ENCODE measurements around the gene DYNLT4. TPM values are rescaled to one million over a fixed set of nuclear protein-coding genes. Genes with fewer than 3 reads are reported as not detected.

DYNLT4 gene
- total RNA-seq, 1 experiment from 2014 or later = 0.31 TPM

DNA sequence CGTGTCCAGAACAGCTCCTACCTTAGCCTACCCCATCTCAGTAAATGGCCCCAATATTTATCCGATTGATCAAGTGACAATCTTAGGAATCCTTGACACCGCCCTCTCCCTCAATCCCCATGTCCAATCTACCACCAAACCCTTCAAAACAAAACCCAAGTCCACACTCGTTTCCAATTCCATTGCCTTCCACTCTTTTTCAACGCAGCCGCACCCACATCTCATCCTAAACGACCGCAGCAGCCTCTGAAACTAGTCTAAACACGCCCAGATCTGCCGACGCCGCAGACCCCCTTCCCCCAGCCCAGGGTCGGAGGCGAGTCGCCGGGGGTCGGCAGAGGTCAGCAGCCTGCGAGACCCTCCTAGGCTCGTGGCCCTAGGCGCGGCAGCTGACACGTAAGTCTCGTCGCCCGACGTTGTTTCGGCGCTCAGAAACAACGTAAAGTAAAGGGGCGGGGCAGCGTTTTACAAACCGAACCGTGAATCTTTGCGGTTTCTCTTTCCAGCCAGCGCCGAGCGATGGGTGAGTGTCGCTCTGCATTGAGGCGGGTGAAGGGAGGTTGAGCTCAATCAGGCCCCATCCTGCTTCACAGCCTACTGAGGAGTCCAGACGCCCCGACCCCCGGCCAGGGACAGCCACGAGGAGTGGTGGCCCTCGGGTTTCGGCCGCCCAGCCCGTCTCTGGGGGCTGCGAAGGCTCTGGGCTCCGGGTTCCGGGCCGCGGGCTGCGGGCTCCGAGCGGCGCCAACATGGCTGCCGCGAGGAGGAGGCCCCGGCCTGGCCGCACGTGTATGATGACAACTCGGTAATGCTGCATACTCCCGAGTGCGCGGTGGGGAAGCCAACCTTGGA lies 31.8 kb downstream of the DYNLT4 start, which contains the start of gene RPS8 (continued):
- TF ChIP-seq, protein P1, sequence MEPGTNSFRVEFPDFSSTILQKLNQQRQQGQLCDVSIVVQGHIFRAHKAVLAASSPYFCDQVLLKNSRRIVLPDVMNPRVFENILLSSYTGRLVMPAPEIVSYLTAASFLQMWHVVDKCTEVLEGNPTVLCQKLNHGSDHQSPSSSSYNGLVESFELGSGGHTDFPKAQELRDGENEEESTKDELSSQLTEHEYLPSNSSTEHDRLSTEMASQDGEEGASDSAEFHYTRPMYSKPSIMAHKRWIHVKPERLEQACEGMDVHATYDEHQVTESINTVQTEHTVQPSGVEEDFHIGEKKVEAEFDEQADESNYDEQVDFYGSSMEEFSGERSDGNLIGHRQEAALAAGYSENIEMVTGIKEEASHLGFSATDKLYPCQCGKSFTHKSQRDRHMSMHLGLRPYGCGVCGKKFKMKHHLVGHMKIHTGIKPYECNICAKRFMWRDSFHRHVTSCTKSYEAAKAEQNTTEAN (CRISPR knock-in tag; IDR thresholded peaks at IDR 0.05) = no peak
- TF ChIP-seq, protein P2, sequence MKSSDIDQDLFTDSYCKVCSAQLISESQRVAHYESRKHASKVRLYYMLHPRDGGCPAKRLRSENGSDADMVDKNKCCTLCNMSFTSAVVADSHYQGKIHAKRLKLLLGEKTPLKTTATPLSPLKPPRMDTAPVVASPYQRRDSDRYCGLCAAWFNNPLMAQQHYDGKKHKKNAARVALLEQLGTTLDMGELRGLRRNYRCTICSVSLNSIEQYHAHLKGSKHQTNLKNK (CRISPR knock-in tag; IDR thresholded peaks at IDR 0.05) = no peak
- TF ChIP-seq ZNF138 (CRISPR knock-in tag; conservative IDR thresholded peaks at IDR 0.05) = no peak
- no peak for TF ChIP-seq NFYB (CRISPR knock-in tag; conservative IDR thresholded peaks at IDR 0.05; ENCODE audit: low read depth)
- no peak for TF ChIP-seq NR2C2 (CRISPR knock-in tag; IDR thresholded peaks at IDR 0.05)
- no peak for TF ChIP-seq GTF2I (CRISPR knock-in tag; conservative IDR thresholded peaks at IDR 0.05)
- no peak for TF ChIP-seq ZNF263 (CRISPR knock-in tag; IDR thresholded peaks at IDR 0.05; ENCODE audit: low read depth)
- TF ChIP-seq TCF7 (CRISPR knock-in tag; IDR thresholded peaks at IDR 0.05; ENCODE audit: low read depth) = no peak
- TF ChIP-seq, protein P3, sequence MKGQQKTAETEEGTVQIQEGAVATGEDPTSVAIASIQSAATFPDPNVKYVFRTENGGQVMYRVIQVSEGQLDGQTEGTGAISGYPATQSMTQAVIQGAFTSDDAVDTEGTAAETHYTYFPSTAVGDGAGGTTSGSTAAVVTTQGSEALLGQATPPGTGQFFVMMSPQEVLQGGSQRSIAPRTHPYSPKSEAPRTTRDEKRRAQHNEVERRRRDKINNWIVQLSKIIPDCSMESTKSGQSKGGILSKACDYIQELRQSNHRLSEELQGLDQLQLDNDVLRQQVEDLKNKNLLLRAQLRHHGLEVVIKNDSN (CRISPR knock-in tag; IDR thresholded peaks at IDR 0.05) = peak; percentile 76; the same call in 1 of the 2 replicates
- TF ChIP-seq ZNF317 (CRISPR knock-in tag; IDR thresholded peaks at IDR 0.05; ENCODE audit: borderline replicate concordance, low read depth) = no peak
- TF ChIP-seq, protein P4, sequence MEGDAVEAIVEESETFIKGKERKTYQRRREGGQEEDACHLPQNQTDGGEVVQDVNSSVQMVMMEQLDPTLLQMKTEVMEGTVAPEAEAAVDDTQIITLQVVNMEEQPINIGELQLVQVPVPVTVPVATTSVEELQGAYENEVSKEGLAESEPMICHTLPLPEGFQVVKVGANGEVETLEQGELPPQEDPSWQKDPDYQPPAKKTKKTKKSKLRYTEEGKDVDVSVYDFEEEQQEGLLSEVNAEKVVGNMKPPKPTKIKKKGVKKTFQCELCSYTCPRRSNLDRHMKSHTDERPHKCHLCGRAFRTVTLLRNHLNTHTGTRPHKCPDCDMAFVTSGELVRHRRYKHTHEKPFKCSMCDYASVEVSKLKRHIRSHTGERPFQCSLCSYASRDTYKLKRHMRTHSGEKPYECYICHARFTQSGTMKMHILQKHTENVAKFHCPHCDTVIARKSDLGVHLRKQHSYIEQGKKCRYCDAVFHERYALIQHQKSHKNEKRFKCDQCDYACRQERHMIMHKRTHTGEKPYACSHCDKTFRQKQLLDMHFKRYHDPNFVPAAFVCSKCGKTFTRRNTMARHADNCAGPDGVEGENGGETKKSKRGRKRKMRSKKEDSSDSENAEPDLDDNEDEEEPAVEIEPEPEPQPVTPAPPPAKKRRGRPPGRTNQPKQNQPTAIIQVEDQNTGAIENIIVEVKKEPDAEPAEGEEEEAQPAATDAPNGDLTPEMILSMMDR (IDR thresholded peaks at IDR 0.05) = no peak
- no peak for TF ChIP-seq NR3C1 (CRISPR knock-in tag; conservative IDR thresholded peaks at IDR 0.05; ENCODE audit: low read depth)
- TF ChIP-seq ZNF671 (CRISPR knock-in tag; IDR thresholded peaks at IDR 0.05) = no peak
- TF ChIP-seq ZNF232 (CRISPR knock-in tag; IDR thresholded peaks at IDR 0.05) = peak; percentile 75
- TF ChIP-seq OVOL2 (CRISPR knock-in tag; IDR thresholded peaks at IDR 0.05; ENCODE audit: borderline replicate concordance) = no peak
- TF ChIP-seq, protein P5, sequence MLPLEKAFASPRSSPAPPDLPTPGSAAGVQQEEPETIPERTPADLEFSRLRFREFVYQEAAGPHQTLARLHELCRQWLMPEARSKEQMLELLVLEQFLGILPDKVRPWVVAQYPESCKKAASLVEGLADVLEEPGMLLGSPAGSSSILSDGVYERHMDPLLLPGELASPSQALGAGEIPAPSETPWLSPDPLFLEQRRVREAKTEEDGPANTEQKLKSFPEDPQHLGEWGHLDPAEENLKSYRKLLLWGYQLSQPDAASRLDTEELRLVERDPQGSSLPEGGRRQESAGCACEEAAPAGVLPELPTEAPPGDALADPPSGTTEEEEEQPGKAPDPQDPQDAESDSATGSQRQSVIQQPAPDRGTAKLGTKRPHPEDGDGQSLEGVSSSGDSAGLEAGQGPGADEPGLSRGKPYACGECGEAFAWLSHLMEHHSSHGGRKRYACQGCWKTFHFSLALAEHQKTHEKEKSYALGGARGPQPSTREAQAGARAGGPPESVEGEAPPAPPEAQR (CRISPR knock-in tag; IDR thresholded peaks at IDR 0.05) = no peak
- peak; percentile 97 for TF ChIP-seq FOXK1 (CRISPR knock-in tag; IDR thresholded peaks at IDR 0.05)
- TF ChIP-seq, protein P6, sequence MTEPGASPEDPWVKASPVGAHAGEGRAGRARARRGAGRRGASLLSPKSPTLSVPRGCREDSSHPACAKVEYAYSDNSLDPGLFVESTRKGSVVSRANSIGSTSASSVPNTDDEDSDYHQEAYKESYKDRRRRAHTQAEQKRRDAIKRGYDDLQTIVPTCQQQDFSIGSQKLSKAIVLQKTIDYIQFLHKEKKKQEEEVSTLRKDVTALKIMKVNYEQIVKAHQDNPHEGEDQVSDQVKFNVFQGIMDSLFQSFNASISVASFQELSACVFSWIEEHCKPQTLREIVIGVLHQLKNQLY (CRISPR knock-in tag; IDR thresholded peaks at IDR 0.05) = no peak
- TF ChIP-seq, protein P7, sequence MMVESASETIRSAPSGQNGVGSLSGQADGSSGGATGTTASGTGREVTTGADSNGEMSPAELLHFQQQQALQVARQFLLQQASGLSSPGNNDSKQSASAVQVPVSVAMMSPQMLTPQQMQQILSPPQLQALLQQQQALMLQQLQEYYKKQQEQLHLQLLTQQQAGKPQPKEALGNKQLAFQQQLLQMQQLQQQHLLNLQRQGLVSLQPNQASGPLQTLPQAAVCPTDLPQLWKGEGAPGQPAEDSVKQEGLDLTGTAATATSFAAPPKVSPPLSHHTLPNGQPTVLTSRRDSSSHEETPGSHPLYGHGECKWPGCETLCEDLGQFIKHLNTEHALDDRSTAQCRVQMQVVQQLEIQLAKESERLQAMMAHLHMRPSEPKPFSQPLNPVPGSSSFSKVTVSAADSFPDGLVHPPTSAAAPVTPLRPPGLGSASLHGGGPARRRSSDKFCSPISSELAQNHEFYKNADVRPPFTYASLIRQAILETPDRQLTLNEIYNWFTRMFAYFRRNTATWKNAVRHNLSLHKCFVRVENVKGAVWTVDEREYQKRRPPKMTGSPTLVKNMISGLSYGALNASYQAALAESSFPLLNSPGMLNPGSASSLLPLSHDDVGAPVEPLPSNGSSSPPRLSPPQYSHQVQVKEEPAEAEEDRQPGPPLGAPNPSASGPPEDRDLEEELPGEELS (CRISPR knock-in tag; IDR thresholded peaks at IDR 0.05) = peak; percentile 13; the same call in 1 of the 2 replicates
- TF ChIP-seq TP53 (CRISPR knock-in tag; IDR thresholded peaks at IDR 0.05) = no peak
- peak; percentile 50 for TF ChIP-seq ATF1 (CRISPR knock-in tag; IDR thresholded peaks at IDR 0.05)
- TF ChIP-seq EMX1 (CRISPR knock-in tag; IDR thresholded peaks at IDR 0.05) = no peak
- TF ChIP-seq ETV6 (CRISPR knock-in tag; IDR thresholded peaks at IDR 0.05) = peak; percentile 63
- no peak for TF ChIP-seq PRRX2 (CRISPR knock-in tag; IDR thresholded peaks at IDR 0.05)
- TF ChIP-seq FOXP1 (CRISPR knock-in tag; IDR thresholded peaks at IDR 0.05; ENCODE audit: borderline replicate concordance) = peak; percentile 22
- TF ChIP-seq KAT7 (CRISPR knock-in tag; IDR thresholded peaks at IDR 0.05; ENCODE audit: borderline replicate concordance) = peak; percentile 89
- TF ChIP-seq ESRRA (CRISPR knock-in tag; IDR thresholded peaks at IDR 0.05; ENCODE audit: borderline replicate concordance) = peak; percentile 92
- no peak for TF ChIP-seq ZNF416 (CRISPR knock-in tag; IDR thresholded peaks at IDR 0.05)
- TF ChIP-seq, protein P8, sequence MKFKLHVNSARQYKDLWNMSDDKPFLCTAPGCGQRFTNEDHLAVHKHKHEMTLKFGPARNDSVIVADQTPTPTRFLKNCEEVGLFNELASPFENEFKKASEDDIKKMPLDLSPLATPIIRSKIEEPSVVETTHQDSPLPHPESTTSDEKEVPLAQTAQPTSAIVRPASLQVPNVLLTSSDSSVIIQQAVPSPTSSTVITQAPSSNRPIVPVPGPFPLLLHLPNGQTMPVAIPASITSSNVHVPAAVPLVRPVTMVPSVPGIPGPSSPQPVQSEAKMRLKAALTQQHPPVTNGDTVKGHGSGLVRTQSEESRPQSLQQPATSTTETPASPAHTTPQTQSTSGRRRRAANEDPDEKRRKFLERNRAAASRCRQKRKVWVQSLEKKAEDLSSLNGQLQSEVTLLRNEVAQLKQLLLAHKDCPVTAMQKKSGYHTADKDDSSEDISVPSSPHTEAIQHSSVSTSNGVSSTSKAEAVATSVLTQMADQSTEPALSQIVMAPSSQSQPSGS (CRISPR knock-in tag; IDR thresholded peaks at IDR 0.05; ENCODE audit: borderline replicate concordance, low read depth) = no peak
- TF ChIP-seq ZBTB21 (CRISPR knock-in tag; IDR thresholded peaks at IDR 0.05; ENCODE audit: borderline replicate concordance) = peak; percentile 82; the same call in 1 of the 2 replicates
- no peak for TF ChIP-seq FOXJ3 (CRISPR knock-in tag; IDR thresholded peaks at IDR 0.05; ENCODE audit: borderline replicate concordance)

Data from WTC11 (cell line).